Fibroblast of mammary gland (primary cell): ENCODE data around the gene COPB1.
A peak's percentile ranks its signal among the peaks of the same experiment; 100 is the strongest.

Source experiments
- DNase-seq: peaks from one replicate; pipeline ENCODE4 v3.0.0-alpha.2; 2010; ENCODE audit warnings: low read depth
- H3K4me3 ChIP-seq: 2 replicates; pipeline ENCODE4 v1.5.1; 2011; ENCODE audit warnings: low read depth, mild to moderate bottlenecking, low read length, moderate library complexity; ENCODE audit not compliant: control insufficient read depth
- CTCF ChIP-seq: conservative IDR thresholded peaks from 2 replicates; pipeline ENCODE4 v1.5.1; 2011; ENCODE audit warnings: low read depth, low read length, inconsistent platforms; ENCODE audit not compliant: control insufficient read depth, insufficient read depth

COPB1 gene

GRCh38 chr11:14480716-14481115 is 18.9 kb downstream of the COPB1 start:
- H3K4me3 ChIP-seq, result no peak overlapping the region
- no peak for DNase-seq
- no peak for TF ChIP-seq CTCF

GRCh38 chr11:14471127-14471526 is 28.5 kb downstream of the COPB1 start:
- no peak for TF ChIP-seq CTCF
- DNase-seq, result no peak

GRCh38 chr11:14463623-14464022 is 36.0 kb downstream of the COPB1 start:
- no peak for TF ChIP-seq CTCF
- no peak for DNase-seq
- H3K4me3 ChIP-seq, result no peak overlapping the region

More at GRCh38 chr11:14471127-14471526, 28.5 kb downstream of the COPB1 start:
- no peak overlapping the region for H3K4me3 ChIP-seq

- no peak for DNase-seq
- no peak overlapping the region for H3K4me3 ChIP-seq
- TF ChIP-seq CTCF, result no peak
Measured at GRCh38 chr11:14460147-14460546, 39.5 kb downstream of the COPB1 start.

GRCh38 chr11:14458377-14458776 is 41.2 kb downstream of the COPB1 start:
- no peak for TF ChIP-seq CTCF
- H3K4me3 ChIP-seq, result no peak overlapping the region
- no peak for DNase-seq

GRCh38 chr11:14455648-14456430 is 43.8 kb downstream of the COPB1 start:
- DNase-seq, result peak; percentile 21
- H3K4me3 ChIP-seq, result no peak overlapping the region
- TF ChIP-seq CTCF, result no peak
